RWPE2 (cell line): ENCODE data around the gene NECTIN4.
"Not testable (repeated sequence)": the region's sequence is repeated elsewhere in the genome, so short reads cannot be mapped to it uniquely, and the experiment has no call there.

Source experiments
- ATAC-seq: fragments of 200-7000 bp; cut with Tn5 transposase; 3 replicates; pipeline ENCODE4 v1.9.1; 2021; ENCODE audit warnings: low read depth
- DNase-seq: peaks from one replicate; pipeline ENCODE4 v3.0.0-alpha.2; 2020; ENCODE audit warnings: low spot score
- H3K27ac ChIP-seq: fragments of 450-650 bp; 2 replicates; pipeline ENCODE4 v1.5.1; 2017; ENCODE audit warnings: mild to moderate bottlenecking; ENCODE audit not compliant: poor library complexity, severe bottlenecking
- H3K27me3 ChIP-seq: fragments of 250-450 bp; sonication (Bioruptor Pico); 2 replicates; pipeline ENCODE4 v1.5.1; 2021; ENCODE audit warnings: mild to moderate bottlenecking, moderate library complexity; ENCODE audit not compliant: insufficient read depth, poor library complexity, severe bottlenecking
- H3K36me3 ChIP-seq: fragments of 250-450 bp; sonication (Bioruptor Pico); 2 replicates; pipeline ENCODE4 v1.5.1; 2020; ENCODE audit warnings: low read depth, mild to moderate bottlenecking, moderate library complexity
- H3K4me1 ChIP-seq: fragments of 250-450 bp; sonication (Bioruptor Pico); 2 replicates; pipeline ENCODE4 v1.5.1; 2021; ENCODE audit warnings: mild to moderate bottlenecking, moderate library complexity; ENCODE audit not compliant: insufficient read depth, poor library complexity, severe bottlenecking
- H3K4me3 ChIP-seq: fragments of 250-450 bp; sonication (Bioruptor Pico); 2 replicates; pipeline ENCODE4 v1.5.1; 2021; ENCODE audit warnings: mild to moderate bottlenecking, moderate library complexity; ENCODE audit not compliant: severe bottlenecking
- H3K9me3 ChIP-seq: fragments of 250-450 bp; sonication (Bioruptor Pico); 2 replicates; pipeline ENCODE4 v1.5.1; 2021; ENCODE audit warnings: mild to moderate bottlenecking, moderate library complexity; ENCODE audit not compliant: severe bottlenecking
- TF ChIP-seq, protein P1 (sequence below): fragments of 450-650 bp; IDR thresholded peaks from one replicate; pipeline ENCODE4 v1.5.1; 2017; ENCODE audit warnings: mild to moderate bottlenecking, moderate library complexity; ENCODE audit not compliant: poor library complexity, severe bottlenecking

NECTIN4 gene

GRCh38 chr1:161068306-161069234 is 20.8 kb downstream of the NECTIN4 start:
- Histone ChIP-seq H3K9me3 (no peaks in the 10 kb centered on the region), H3K27me3 (no peaks in the 10 kb centered on the region), H3K4me3 (no peak overlapping the region), H3K4me1 (peaks cover under 1% of the 10 kb centered on the region), H3K36me3 (no peaks in the 10 kb centered on the region), H3K27ac (no peak overlapping the region)
- no peak for DNase-seq
- TF ChIP-seq, protein P1, sequence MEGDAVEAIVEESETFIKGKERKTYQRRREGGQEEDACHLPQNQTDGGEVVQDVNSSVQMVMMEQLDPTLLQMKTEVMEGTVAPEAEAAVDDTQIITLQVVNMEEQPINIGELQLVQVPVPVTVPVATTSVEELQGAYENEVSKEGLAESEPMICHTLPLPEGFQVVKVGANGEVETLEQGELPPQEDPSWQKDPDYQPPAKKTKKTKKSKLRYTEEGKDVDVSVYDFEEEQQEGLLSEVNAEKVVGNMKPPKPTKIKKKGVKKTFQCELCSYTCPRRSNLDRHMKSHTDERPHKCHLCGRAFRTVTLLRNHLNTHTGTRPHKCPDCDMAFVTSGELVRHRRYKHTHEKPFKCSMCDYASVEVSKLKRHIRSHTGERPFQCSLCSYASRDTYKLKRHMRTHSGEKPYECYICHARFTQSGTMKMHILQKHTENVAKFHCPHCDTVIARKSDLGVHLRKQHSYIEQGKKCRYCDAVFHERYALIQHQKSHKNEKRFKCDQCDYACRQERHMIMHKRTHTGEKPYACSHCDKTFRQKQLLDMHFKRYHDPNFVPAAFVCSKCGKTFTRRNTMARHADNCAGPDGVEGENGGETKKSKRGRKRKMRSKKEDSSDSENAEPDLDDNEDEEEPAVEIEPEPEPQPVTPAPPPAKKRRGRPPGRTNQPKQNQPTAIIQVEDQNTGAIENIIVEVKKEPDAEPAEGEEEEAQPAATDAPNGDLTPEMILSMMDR: no peak
- peak; percentile 27; the same call in 1 of the 3 replicates for ATAC-seq

DNA sequence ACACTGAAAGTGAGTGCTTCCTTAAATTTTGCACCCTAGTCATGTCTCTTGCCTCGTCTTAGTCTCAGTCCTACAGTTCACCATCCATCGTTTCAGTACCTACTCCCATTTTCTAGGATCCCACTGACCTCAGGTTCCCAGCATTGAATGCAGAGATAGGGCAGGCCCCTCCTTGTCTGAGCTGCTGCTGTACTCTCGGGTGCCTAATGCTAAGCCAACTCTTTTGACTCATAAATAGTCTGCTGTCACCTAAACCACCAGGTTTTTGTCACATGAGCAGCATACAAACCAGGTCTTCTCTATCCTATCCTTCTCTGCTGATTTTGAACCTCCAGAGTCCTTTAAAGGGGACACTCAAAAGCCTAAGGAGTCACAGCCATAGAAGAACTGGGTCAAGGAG is 22.7 kb downstream of the NECTIN4 start:
- ATAC-seq: no peak
- Histone ChIP-seq H3K36me3 (no peaks in the 10 kb centered on the region), H3K4me3 (no peak overlapping the region), H3K27ac (no peak overlapping the region), H3K27me3 (no peaks in the 10 kb centered on the region), H3K9me3 (no peaks in the 10 kb centered on the region), H3K4me1 (no peaks in the 10 kb centered on the region)
- TF ChIP-seq, protein P1: no peak
- DNase-seq: no peak

DNA sequence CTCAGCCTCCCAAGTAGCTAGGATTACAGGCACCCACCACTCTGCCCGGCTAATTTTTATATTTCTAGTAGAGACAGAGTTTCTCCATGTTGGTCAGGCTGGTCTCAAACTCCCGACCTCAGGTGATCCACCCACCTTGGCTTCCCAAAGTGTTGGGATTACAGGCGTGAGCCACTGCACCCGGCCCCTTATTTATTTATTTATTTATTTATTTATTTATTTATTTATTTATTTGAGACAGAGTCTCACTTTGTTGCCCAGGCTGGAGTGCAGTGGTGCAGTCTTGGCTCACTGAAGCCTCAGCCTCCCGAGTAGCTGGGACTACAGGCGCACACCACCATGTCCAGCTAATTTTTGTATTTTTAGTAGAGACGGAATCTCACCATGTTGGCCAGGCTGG is 23.7 kb downstream of the NECTIN4 start:
- ATAC-seq, H3K27me3 ChIP-seq, H3K36me3 ChIP-seq, H3K4me1 ChIP-seq, DNase-seq, H3K27ac ChIP-seq, H3K9me3 ChIP-seq, H3K4me3 ChIP-seq: not testable (repeated sequence)

DNA sequence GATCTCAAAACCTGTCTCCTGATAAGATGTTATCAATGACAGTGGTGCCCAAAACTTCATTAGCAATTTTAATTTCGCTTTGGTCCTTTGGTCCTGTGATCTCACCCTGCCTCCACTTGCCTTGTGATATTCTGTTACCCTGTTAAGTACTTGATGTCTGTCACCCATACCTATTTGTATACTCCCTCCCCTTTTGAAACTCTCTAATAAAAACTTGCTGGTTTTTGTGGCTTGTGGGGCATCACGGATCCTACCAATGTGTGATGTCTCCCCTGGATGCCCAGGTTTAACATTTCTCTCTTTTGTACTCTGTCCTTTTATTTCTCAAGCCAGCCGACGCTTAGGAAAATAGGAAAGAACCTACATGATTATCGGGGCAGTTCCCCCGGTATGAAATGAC is 25.4 kb downstream of the NECTIN4 start:
- H3K4me1 ChIP-seq, DNase-seq, H3K4me3 ChIP-seq, H3K27ac ChIP-seq, H3K9me3 ChIP-seq, ATAC-seq, H3K27me3 ChIP-seq, H3K36me3 ChIP-seq: not testable (repeated sequence)

DNA sequence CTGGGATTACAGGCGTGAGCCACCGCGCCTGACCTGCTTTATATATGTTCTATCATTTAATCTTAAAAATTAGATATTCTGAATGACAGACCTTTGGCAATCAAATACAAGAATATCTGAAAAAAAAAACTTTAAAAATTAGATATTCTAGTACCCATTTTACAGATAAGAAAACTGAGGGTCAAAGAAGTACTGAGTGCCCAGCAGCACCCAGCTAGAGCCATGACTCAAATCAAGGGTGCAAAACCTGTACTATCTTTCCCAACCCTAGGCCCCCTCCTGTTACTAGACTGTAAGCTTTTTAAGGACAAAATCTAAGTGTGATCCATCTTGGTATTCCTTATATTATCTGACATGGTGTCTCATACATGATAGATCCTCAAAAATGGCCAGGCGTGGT is 27.9 kb downstream of the NECTIN4 start:
- H3K4me3 ChIP-seq: no peak overlapping the region

More for the DNA sequence above, 27.9 kb downstream of the NECTIN4 start:
- Histone ChIP-seq H3K27ac (no peak overlapping the region), H3K4me1 (no peaks in the 10 kb centered on the region), H3K36me3 (no peaks in the 10 kb centered on the region), H3K27me3 (no peaks in the 10 kb centered on the region), H3K9me3 (no peaks in the 10 kb centered on the region)
- TF ChIP-seq, protein P1: no peak
- ATAC-seq: no peak
- DNase-seq: no peak
